ENCODE measurements around the gene FNDC3B.

FNDC3B gene

GRCh38 chr3:172293093-172293492 is 253.7 kb downstream of the FNDC3B start:
- Mint-ChIP-seq H3K4me1 (peaks cover 10% of the 10 kb centered on the region), H3K9me3 (no peaks in the 10 kb centered on the region), H3K27me3 (no peaks in the 10 kb centered on the region), H3K4me3 (no peak overlapping the region), H3K27ac (no peak overlapping the region)
- no peak for ATAC-seq
- no peak for DNase-seq

- Mint-ChIP-seq H3K4me1 (peaks cover 5% of the 10 kb centered on the region), H3K27ac (no peak overlapping the region), H3K9me3 (no peaks in the 10 kb centered on the region), H3K4me3 (no peak overlapping the region), H3K27me3 (no peaks in the 10 kb centered on the region)
- DNase-seq, result no peak
- ATAC-seq, result no peak
Observed at GRCh38 chr3:172294223-172294806, 254.9 kb downstream of the FNDC3B start.

- Mint-ChIP-seq H3K4me1 (no peaks in the 10 kb centered on the region), H3K9me3 (no peaks in the 10 kb centered on the region), H3K27ac (peak overlapping the region in 1 of 2 donors; percentile 68), H3K27me3 (no peaks in the 10 kb centered on the region), H3K4me3 (no peak overlapping the region)
- ATAC-seq (no peak), DNase-seq (no peak)
Observed at GRCh38 chr3:172296248-172296974, 257.0 kb downstream of the FNDC3B start.

GRCh38 chr3:172296975-172297332 is 257.6 kb downstream of the FNDC3B start:
- ATAC-seq (no peak), DNase-seq (no peak)
- no peaks in the 10 kb centered on the region for H3K9me3 Mint-ChIP-seq
- H3K27me3 Mint-ChIP-seq, result no peaks in the 10 kb centered on the region
- H3K4me3 Mint-ChIP-seq, result no peak overlapping the region
- H3K27ac Mint-ChIP-seq, result no peak overlapping the region
- H3K4me1 Mint-ChIP-seq, result no peaks in the 10 kb centered on the region

GRCh38 chr3:172298247-172298646 is 258.9 kb downstream of the FNDC3B start:
- ATAC-seq, result no peak
- Mint-ChIP-seq H3K27ac (no peak overlapping the region), H3K27me3 (no peaks in the 10 kb centered on the region), H3K4me3 (no peak overlapping the region), H3K9me3 (no peaks in the 10 kb centered on the region), H3K4me1 (no peaks in the 10 kb centered on the region)
- no peak for DNase-seq

- Mint-ChIP-seq H3K4me1 (no peaks in the 10 kb centered on the region), H3K9me3 (no peaks in the 10 kb centered on the region), H3K4me3 (no peak overlapping the region), H3K27me3 (no peaks in the 10 kb centered on the region), H3K27ac (no peak overlapping the region)
- DNase-seq (no peak), ATAC-seq (no peak)
Observed at GRCh38 chr3:172300187-172300586, 260.8 kb downstream of the FNDC3B start.

- ATAC-seq, result no peak
- no peaks in the 10 kb centered on the region for H3K9me3 Mint-ChIP-seq
- no peaks in the 10 kb centered on the region for H3K27me3 Mint-ChIP-seq
- no peaks in the 10 kb centered on the region for H3K4me1 Mint-ChIP-seq
- no peak overlapping the region for H3K27ac Mint-ChIP-seq
- H3K4me3 Mint-ChIP-seq, result no peak overlapping the region
- DNase-seq, result no peak
Observed at GRCh38 chr3:172300862-172301261, 261.5 kb downstream of the FNDC3B start.

- Mint-ChIP-seq H3K9me3 (no peaks in the 10 kb centered on the region), H3K27me3 (no peaks in the 10 kb centered on the region), H3K4me3 (no peak overlapping the region), H3K4me1 (no peaks in the 10 kb centered on the region), H3K27ac (no peak overlapping the region)
- DNase-seq, result no peak
- no peak for ATAC-seq
Observed at GRCh38 chr3:172302203-172302602, 262.8 kb downstream of the FNDC3B start.

- no peak overlapping the region for H3K4me3 Mint-ChIP-seq
- no peak overlapping the region for H3K27ac Mint-ChIP-seq
- no peaks in the 10 kb centered on the region for H3K4me1 Mint-ChIP-seq
- H3K9me3 Mint-ChIP-seq, result no peaks in the 10 kb centered on the region
- ATAC-seq (no peak), DNase-seq (no peak)
- H3K27me3 Mint-ChIP-seq, result no peaks in the 10 kb centered on the region
Observed at GRCh38 chr3:172303181-172303580, 263.8 kb downstream of the FNDC3B start.

- no peaks in the 10 kb centered on the region for H3K4me1 Mint-ChIP-seq
- H3K27ac Mint-ChIP-seq, result no peak overlapping the region
- H3K27me3 Mint-ChIP-seq, result no peaks in the 10 kb centered on the region
- H3K9me3 Mint-ChIP-seq, result no peaks in the 10 kb centered on the region
- H3K4me3 Mint-ChIP-seq, result no peak overlapping the region
- ATAC-seq (no peak), DNase-seq (no peak)
Observed at GRCh38 chr3:172303941-172304558, 264.7 kb downstream of the FNDC3B start.

GRCh38 chr3:172305552-172305951 is 266.2 kb downstream of the FNDC3B start:
- H3K27me3 Mint-ChIP-seq, result no peaks in the 10 kb centered on the region
- no peak overlapping the region for H3K4me3 Mint-ChIP-seq
- no peak for DNase-seq
- H3K27ac Mint-ChIP-seq, result no peak overlapping the region
- H3K9me3 Mint-ChIP-seq, result no peaks in the 10 kb centered on the region
- ATAC-seq, result no peak
- H3K4me1 Mint-ChIP-seq, result no peaks in the 10 kb centered on the region

- no peaks in the 10 kb centered on the region for H3K27me3 Mint-ChIP-seq
- H3K9me3 Mint-ChIP-seq, result no peaks in the 10 kb centered on the region
- H3K4me1 Mint-ChIP-seq, result no peaks in the 10 kb centered on the region
- no peak overlapping the region for H3K4me3 Mint-ChIP-seq
- no peak overlapping the region for H3K27ac Mint-ChIP-seq
- DNase-seq (no peak), ATAC-seq (no peak)
Observed at GRCh38 chr3:172305974-172306373, 266.6 kb downstream of the FNDC3B start.

- H3K4me1 Mint-ChIP-seq, result no peaks in the 10 kb centered on the region
- H3K27ac Mint-ChIP-seq, result peak overlapping the region in 1 of 2 donors; percentile 6
- DNase-seq (no peak), ATAC-seq (no peak)
- H3K27me3 Mint-ChIP-seq, result no peaks in the 10 kb centered on the region
- H3K4me3 Mint-ChIP-seq, result no peak overlapping the region
- no peaks in the 10 kb centered on the region for H3K9me3 Mint-ChIP-seq
Observed at GRCh38 chr3:172307141-172307560, 267.8 kb downstream of the FNDC3B start.

GRCh38 chr3:172309059-172309458 is 269.7 kb downstream of the FNDC3B start:
- ATAC-seq (no peak), DNase-seq (no peak)
- H3K4me1 Mint-ChIP-seq, result no peaks in the 10 kb centered on the region
- H3K27me3 Mint-ChIP-seq, result no peaks in the 10 kb centered on the region
- no peaks in the 10 kb centered on the region for H3K9me3 Mint-ChIP-seq
- H3K27ac Mint-ChIP-seq, result no peak overlapping the region
- H3K4me3 Mint-ChIP-seq, result no peak overlapping the region

- no peak for DNase-seq
- no peak overlapping the region for H3K27ac Mint-ChIP-seq
Observed at GRCh38 chr3:172309741-172310427, 270.5 kb downstream of the FNDC3B start.

GRCh38 chr3:172310428-172310760 is 271.0 kb downstream of the FNDC3B start:
- ATAC-seq (no peak), DNase-seq (no peak)
- Mint-ChIP-seq H3K27me3 (no peaks in the 10 kb centered on the region), H3K9me3 (no peaks in the 10 kb centered on the region), H3K27ac (no peak overlapping the region), H3K4me1 (peaks cover 1% of the 10 kb centered on the region), H3K4me3 (no peak overlapping the region)

More at GRCh38 chr3:172309741-172310427, 270.5 kb downstream of the FNDC3B start:
- no peaks in the 10 kb centered on the region for H3K27me3 Mint-ChIP-seq
- no peak for ATAC-seq
- no peak overlapping the region for H3K4me3 Mint-ChIP-seq
- H3K9me3 Mint-ChIP-seq, result no peaks in the 10 kb centered on the region
- no peaks in the 10 kb centered on the region for H3K4me1 Mint-ChIP-seq

All from stimulated activated naive CD8-positive, alpha-beta T cell treated with anti-CD3 and anti-CD28 coated beads, Interleukin-15, amount 100 ng/mL, for 72 hours (primary cell).